Measurements from ENCODE around the gene STARD13.

Gene STARD13, protein sequence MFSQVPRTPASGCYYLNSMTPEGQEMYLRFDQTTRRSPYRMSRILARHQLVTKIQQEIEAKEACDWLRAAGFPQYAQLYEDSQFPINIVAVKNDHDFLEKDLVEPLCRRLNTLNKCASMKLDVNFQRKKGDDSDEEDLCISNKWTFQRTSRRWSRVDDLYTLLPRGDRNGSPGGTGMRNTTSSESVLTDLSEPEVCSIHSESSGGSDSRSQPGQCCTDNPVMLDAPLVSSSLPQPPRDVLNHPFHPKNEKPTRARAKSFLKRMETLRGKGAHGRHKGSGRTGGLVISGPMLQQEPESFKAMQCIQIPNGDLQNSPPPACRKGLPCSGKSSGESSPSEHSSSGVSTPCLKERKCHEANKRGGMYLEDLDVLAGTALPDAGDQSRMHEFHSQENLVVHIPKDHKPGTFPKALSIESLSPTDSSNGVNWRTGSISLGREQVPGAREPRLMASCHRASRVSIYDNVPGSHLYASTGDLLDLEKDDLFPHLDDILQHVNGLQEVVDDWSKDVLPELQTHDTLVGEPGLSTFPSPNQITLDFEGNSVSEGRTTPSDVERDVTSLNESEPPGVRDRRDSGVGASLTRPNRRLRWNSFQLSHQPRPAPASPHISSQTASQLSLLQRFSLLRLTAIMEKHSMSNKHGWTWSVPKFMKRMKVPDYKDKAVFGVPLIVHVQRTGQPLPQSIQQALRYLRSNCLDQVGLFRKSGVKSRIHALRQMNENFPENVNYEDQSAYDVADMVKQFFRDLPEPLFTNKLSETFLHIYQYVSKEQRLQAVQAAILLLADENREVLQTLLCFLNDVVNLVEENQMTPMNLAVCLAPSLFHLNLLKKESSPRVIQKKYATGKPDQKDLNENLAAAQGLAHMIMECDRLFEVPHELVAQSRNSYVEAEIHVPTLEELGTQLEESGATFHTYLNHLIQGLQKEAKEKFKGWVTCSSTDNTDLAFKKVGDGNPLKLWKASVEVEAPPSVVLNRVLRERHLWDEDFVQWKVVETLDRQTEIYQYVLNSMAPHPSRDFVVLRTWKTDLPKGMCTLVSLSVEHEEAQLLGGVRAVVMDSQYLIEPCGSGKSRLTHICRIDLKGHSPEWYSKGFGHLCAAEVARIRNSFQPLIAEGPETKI

DNA sequence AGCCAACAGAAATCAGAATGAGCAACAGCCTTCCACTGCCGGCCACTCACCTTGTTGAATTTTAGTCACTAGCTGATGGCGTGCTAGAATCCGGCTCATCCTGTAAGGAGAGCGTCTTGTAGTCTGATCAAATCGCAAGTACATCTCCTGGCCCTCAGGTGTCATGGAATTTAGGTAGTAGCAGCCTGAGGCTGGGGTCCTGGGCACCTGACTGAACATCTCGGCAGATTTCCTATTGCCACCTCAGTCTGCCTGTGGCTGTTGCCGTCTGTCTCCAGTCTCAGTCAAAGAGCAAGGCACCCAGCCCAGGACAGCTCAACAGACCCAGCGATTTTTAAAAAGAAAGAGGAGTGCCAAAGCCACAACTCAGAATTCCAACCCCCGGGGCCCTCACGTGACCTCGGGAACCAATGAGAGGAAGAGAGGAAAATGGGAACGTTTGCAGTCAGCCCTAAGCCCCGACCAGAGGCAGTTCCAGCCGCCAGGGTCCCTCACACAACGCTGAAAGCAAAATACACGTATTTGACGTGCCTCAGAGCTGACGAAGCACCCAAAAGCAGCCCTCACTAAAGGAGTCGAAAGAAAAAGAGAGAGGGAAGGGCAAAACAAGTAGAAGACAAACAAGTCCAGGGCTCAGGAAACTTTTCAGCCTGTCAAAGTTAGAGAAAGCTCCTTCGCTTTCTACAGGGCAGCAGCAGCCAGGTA, at the start of gene STARD13:
STARD13 (minus strand) TSS at position 336 of the 705 bp plus-strand sequence; CDS start at position 219, 117 bp downstream.
- no peak for DNase-seq

DNA sequence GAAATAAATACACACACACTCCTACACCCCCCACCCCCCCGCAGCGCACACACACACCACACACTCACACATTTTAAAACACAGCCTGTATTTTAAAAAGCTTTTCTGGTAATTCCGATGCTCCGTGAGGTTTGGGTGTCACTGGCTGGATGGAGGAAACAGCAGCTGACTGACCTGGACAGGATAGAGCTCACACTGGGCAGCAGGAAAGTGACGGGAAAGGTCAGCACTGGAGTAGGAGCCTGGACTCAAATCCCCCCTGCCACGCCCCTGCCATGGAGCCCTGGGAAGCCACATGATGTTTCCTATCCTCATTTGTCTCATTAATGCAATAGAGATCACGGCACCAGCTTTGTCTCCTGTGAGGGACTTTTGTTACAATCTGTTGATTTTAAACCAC, 49.3 kb upstream of the STARD13 start:
- no peak for DNase-seq

DNA sequence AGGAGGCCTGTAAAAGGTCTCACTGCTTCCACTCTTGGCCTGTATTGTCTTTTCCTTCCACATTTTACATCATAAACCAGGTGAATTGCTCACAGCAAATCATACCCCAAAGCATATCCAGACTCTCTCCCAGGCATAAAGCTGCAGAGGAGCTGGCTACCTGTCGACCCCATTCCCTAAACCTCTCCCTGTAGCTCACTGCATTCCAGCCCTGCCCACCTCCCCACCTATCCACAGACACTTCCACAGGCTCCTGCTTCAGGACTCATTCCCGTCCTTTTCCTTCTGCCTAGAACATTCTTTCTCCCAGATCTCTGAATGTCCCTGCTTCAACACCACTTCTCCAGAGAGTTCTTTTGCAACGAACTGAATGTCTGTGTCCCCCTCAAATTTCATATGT, 46.4 kb upstream of the STARD13 start:
- DNase-seq: no peak

DNA sequence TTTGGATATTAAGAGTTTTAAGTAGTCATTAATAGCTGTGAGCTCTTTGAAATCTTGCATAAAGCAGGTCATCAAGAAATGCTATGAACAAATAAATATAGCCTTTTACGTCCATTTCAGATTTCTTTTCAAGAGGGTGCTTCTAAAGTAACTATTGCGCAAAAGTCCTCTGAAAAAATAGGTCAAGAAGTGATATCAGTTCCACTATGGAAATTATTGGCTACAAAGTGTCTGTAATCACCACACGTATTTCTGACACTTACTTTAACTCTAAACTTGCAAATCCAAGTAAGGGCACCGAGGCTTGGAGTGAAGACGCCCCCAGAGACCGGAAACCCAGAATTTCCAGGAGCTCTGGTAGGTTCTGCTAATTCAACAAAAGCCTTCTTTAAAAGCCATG, 44.9 kb upstream of the STARD13 start:
- no peak for DNase-seq

DNA sequence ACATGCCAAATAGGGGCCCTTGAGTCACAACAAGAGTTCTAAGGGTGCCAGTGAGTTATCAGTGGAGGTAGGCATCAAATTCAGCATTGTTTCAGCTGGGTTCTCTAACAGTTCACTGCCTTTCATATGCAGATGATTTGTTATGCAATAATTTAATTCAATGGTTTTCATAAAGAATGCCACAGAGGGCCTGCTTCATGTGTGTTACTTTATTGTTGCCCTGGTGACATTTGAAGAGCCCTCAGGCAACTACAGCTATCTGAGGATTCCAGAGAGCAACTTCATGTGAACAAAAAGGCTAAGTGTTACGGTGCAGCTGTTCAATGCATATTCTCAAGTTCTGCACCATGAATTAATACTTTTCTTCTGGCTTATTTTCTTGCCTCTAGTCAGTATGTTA, 43.1 kb upstream of the STARD13 start:
- DNase-seq: no peak

DNA sequence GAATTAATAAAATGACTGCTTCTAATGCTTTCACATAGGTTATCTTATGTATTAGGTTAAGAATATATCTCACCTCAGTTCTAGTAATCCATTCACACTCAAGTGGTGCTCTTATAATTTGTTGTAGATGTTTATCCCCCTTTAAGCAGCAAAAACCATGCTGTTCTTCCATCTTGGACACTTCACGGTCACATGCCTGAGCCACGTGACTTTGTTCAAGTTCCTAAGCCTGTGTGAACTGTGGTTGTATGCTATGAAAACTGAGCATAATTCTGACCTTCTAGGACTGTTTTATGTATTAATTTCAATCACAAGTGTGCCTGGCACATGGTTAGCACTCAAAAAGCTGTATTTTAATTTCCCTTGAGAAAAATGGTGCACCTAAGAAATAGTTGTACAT, 41.2 kb upstream of the STARD13 start:
- DNase-seq: no peak

DNA sequence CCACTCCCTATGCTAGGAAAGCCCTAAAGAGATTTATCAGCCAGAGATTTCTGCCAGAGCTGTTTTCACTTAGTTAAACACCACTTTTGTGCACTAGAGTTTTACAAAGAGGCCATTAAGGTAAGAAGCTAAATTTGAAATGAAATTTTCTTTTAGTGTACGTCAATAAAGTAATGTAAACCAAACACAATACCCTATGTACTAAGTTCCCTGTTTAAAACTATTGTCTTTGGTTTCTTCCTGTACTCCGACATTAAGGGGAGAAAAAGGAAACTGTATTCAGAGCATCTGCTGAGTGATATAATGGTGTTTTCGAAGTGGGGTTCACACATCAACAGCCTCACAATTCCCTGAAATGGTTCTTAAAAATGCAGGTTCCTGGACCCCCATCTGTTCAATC, 40.7 kb upstream of the STARD13 start:
- DNase-seq: no peak

DNA sequence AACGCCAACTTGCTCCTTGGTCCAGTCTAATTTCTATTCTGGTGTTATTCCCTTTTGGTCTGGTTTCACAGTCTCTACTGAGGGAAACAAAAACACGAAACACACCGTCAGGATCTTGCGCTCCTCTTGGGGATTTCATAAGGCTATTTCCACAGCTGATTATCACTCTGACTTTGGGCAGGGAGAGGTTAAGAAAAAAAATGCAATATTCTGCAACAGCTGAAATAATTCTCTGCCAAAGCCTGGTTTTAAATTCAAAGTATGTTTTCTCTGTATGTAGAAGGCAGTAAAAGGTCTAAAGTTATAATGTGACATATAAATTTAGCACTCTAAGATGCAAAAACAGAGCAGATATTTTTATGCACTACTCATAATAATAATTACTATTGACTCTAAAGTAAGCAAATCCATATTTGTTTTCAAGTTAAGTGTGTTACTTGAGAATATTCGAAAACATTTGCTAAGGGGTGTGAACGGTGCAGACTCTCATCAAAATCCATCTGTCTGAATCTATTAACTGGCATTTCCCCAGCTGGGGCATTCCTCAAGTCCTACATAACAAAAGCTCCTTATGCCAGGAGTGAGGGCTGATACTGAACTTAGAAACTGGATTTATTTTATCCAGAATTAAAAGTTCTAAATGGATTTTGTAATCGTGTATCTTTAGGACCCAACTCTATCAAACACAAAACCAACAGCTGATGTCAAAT, 38.4 kb upstream of the STARD13 start:
- DNase-seq: no peak

DNA sequence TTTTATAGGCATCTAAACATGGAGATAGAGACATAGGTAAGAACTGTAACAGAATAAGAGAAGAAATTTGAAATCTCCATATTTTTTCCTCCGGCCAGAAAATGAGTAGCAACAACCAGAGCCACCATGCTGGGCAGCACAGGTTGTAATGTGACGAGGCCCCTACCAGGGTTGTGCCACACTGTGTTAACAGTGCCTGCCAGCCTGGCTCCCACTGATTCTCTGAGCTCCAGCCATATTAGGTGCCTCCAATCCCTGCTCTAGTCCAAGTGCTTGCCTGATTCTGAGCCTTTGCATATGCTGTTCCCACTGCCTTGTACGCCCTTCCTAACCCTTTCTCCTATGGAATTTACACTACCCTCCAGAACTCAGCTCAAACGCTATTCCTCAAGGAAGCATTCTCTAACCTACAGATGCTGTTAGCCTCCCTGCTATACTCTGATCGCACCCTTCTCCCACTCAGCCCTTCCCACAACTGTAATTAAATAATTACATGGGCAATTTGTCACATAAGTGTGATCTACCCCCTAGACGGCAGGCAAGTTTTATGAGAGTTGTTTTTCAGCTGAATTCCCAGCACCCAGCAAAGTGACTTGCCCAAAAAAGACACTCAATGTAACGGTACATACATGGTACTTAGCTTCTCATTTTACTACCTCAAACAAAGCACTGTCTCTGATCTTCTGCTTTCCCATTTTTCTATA, 37.6 kb upstream of the STARD13 start:
- DNase-seq: no peak

DNA sequence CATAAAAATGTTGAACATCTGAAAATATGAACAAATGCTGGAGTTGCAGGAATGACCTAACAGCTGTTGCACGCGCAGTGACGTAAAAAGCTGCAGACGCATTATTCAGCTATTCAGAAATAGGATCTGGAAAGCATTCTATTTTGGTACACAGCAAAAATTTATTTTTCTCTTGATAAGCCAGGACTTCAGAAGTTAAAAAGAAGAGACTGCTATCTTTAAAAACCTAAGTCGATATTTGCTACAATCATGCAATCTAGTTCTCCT, 36.9 kb upstream of the STARD13 start:
- DNase-seq: no peak

DNA sequence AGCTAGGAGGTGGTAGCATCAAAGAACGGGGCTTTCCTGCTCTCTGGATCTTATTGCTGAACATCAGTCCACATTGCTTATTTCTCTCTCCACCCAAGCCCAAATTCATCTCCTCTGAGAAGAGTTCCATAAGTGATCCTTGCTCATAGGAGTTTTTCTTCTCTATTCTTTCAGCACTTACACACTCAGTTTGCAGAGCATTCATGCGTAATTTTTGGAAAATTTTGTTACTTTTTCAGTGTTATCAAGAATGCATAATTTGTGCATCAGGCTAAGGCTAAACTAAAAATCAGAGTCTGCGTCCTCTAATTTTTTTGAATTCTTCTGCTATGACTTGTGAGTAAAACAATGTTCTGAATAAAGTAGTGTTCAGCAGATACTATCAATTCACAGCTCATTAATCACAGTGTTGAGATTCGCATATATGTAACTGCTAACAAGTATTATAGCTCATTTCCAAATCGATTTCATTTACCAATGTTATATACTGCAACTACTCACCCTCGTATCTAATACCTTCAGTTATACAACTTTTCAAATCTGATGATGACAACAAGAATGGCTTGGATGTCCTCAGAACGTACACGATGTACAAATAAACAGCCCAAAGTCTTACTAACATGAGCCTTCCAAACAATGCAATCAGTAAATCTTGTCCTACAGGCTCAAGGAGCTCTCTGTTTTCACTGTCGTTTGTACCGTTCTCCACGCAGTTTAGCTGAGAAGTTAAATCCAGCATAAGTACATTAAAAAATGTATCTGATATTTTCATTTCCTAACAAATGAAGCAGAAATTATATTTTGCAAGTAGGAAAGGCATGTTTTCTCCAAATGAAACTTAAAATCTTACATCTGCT, 36.4 kb upstream of the STARD13 start:
- DNase-seq: no peak

DNA sequence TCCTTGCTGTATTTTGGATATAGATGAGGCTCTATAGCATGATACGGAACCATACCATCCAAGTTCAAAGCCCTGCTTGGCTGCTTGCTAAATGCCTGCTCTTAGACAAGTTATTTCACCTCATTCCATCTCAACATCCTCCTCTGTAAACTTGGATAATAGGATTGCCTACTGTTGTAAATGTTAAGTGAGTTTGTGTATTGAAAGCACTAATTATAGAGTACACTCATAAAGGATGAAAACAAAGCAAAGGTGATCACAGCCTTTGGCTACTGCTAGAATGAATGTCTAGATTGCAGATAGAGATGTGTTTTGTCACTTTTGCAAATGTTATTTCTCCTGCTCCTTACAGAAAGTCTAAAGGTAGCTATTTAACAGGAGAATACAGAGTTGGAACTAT, 34.3 kb upstream of the STARD13 start:
- DNase-seq: no peak

DNA sequence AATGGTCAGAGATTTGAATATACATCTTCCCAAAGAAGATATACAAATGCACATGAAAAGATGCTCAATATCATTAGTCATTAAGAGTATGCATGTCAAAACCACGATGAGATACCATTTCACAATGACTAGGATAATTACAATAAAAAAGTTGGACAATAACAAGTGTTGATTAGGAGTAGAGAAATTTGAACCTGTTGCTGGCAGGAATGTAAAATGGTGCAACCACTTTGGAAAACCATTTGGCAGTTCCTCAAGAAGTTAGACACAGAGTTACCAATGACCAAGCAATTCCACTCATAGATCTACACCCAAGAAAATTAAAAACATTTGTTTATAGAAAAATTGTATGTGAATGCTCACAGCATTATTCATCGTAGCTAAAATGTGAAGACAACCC, 33.2 kb upstream of the STARD13 start:
- DNase-seq: no peak

DNA sequence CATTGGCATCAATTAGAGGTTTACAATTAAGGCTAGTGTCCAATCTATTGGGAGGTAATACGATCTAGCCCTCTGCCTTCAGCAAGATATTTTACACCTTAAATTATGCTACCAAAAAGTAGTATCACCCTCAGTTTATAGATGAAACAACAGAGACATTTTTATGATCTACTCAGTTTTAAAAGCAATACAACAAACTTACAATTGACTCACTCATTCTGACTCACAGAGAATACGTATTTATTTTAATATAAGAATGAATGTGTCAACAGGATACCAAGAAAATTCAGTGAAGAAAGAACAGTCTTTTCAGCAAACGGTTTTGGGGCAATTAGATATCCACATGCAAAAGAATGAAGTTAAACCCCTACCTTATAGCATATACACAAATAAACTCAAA, 32.5 kb upstream of the STARD13 start:
- DNase-seq: no peak

DNA sequence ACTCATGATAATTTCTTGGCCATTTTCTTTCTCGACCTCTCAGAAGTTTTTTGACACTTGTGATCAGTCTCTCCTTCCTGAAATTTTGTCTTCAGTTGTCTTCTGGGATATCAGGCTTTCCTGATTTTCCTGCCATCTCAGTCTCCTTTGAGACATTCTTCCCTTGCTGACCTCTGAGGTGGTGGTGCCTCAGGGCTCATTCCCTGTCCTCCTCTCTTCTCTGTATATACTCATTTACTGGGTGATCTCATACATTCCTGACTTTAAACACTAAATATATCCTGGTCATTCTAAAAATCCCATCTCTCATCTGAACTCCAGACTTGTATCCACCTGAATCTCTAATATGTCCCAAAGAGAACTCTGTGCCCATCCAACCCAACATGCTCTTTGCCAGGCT, 31.3 kb upstream of the STARD13 start:
- DNase-seq: no peak

DNA sequence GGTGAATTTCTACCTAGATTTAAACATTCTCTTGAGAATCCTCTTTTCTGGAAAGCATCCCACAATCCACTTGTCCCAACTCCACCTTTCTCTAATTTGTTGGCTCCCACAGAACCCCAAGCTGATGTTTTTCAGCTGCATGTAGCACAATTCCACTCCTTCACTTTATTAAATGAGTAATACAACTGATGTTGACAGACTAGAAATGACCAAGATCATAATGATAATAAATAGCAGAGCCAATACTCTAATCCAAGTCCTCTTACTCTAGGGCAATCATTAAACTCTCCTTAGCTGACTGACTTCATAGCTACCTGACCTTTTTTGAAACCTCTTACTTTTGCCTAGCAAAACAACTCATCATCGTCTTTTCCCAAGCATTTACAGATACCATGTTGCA, 27.9 kb upstream of the STARD13 start:
- no peak for DNase-seq

DNA sequence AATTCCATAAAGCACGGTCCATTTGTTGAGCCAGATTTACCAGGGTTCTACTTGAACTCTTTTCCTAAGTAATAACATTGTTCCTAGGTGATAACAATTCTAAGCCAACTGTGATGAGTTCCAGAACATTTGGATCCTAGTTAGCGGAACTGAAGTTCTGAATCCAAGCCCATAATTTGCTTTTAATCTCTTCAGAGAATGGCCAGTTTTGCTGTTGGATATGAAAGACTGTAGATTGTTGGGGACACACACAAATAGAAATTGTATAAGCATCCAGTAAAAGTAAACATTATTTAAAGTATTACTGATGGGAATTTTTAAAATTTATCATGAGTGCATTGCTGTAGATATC, 27.3 kb upstream of the STARD13 start:
- no peak for DNase-seq

DNA sequence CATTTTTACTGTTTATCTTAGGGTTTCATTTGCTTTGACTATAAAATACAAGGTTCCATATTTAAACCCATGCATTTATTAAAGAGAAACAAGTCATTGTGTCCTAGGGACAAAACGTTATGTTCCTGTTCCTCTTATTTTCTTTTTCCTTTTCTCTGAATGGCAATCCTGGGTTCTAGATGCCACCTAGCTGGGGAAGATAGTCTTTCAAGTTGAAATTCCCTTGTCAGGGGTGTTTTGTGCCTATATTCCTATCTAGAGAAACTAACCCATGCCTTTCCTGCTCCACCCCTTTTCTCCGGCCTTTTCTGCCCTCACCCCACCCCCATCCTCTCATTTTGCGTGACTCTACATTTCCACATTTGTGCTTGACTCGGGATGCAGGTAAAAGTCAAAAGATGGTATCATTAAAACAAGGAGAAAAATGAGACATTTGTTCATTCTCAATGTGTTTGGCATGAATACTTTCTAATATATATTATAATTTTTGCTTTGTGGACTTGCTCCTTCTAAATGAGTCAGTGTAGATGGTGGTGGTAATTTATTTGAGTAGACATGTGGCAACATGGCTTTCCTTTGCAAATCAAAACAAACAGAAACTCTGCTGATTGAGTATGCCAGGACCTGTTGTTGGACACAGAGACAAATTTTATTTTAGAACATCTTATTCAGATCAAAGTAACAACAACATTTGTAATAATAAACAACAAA, 26.8 kb upstream of the STARD13 start:
- DNase-seq: no peak

DNA sequence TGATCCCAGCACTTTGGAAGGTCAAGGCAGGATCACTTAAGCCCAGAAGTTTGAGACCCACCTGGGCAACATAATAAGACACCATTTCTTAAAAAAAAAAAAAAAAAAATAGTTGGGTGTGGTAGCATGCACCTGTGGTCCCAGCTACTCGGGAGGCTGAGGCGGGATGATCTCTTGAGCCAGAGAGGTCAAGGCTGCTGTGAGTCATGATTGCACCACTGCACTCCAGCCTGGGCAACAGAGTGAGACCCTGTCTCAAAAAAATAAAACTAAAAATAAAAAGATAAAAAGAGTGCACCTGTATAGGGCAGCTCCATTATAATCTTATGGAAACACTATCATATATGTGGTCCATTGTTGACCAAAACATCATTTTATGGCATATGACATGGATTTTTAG, 25.5 kb upstream of the STARD13 start:
- DNase-seq: no peak

DNA sequence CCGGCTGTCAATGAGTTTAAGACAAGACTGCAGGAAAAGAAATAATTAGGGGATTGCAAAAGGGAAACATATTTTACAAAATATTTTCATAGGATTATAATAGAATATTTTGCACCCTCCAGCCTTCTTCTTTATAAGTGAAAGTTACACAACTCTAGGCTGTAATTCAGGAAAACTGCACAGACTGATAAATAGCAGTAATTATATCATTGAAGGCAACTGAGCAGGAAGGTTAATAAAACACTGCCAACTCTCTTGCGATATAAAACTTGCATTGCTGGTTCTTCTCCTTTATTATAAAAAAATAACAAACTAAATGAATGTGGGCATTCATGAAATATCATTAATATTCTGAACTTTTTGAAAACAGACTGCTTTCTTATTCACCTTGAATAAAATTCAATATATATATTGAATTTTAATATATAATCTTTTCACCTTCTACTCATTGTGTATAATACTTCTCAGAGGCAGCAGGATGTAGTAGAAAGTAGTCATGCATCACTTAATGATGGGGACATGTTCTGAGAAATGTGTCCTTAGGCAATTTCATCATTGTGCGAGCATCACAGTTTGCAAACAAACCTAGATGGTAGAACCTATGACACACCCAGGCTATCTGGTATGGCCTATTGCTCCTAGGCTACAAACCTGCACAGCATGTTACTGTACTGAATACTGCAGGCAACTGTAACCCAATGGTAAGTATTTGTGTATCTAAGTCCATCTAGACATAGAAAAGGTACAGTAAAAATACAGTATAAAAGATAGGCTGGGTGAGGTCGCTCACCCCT, 24.9 kb upstream of the STARD13 start:
- no peak for DNase-seq

All from CD4-positive, alpha-beta T cell treated with Interleukin-17A for 1 hour (primary cell).